GM23338 (cell line): Measurements from ENCODE around the gene MYL4. TPM values are rescaled to one million over a fixed set of nuclear protein-coding genes. Genes with fewer than 3 reads are reported as not detected.

Experiments used
- ATAC-seq: fragments of 200-7000 bp; cut with Tn5 transposase; 3 replicates; pipeline ENCODE4 v1.9.1; 2020
- DNase-seq: peaks from one replicate; pipeline ENCODE4 v3.0.0-alpha.2; 2015; ENCODE audit warnings: low spot score
- H2AFZ ChIP-seq: fragments of 200-600 bp; sonication (generic); 2 replicates; pipeline ENCODE4 v1.8.0; 2016; ENCODE audit warnings: antibody characterized with exemption, mild to moderate bottlenecking, moderate library complexity
- H3F3A ChIP-seq: fragments of 200-600 bp; sonication (generic); replicated peaks from 2 replicates; pipeline ENCODE4 v1.8.0; 2017; ENCODE audit warnings: antibody characterized with exemption, mixed run types, low read depth
- H3K27ac ChIP-seq: fragments of 200-600 bp; sonication (generic); 2 replicates; pipeline ENCODE4 v1.6.1; 2016; ENCODE audit warnings: low read depth
- H3K27me3 ChIP-seq: fragments of 200-600 bp; sonication (generic); 2 replicates; pipeline ENCODE4 v1.8.0; 2016; ENCODE audit warnings: mild to moderate bottlenecking, mixed run types, moderate library complexity; ENCODE audit not compliant: insufficient read depth
- H3K36me3 ChIP-seq: fragments of 200-600 bp; sonication (generic); 2 replicates; pipeline ENCODE4 v1.8.0; 2016; ENCODE audit warnings: mild to moderate bottlenecking; ENCODE audit not compliant: insufficient read depth
- H3K4me1 ChIP-seq: fragments of 200-600 bp; sonication (generic); 2 replicates; pipeline ENCODE4 v1.8.0; 2016; ENCODE audit warnings: mild to moderate bottlenecking, moderate library complexity; ENCODE audit not compliant: insufficient read depth
- H3K4me2 ChIP-seq: fragments of 200-600 bp; sonication (generic); 2 replicates; pipeline ENCODE4 v1.7.1; 2017; ENCODE audit warnings: mixed run types
- H3K4me3 ChIP-seq: fragments of 200-600 bp; sonication (generic); 2 replicates; pipeline ENCODE4 v1.6.1; 2016; ENCODE audit warnings: mixed run types
- H3K79me2 ChIP-seq: fragments of 200-600 bp; sonication (generic); replicated peaks from 2 replicates; pipeline ENCODE4 v1.8.0; 2017; ENCODE audit warnings: mild to moderate bottlenecking; ENCODE audit not compliant: insufficient read depth
- H3K9me2 ChIP-seq: fragments of 200-600 bp; sonication (generic); 2 replicates; pipeline ENCODE4 v1.8.0; 2017; ENCODE audit not compliant: insufficient read depth
- H4K20me1 ChIP-seq: fragments of 200-600 bp; sonication (generic); replicated peaks from 2 replicates; pipeline ENCODE4 v1.8.0; 2017; ENCODE audit warnings: mild to moderate bottlenecking; ENCODE audit not compliant: insufficient read depth
- H3K27ac Mint-ChIP-seq: 2 replicates; pipeline ENCODE4 v1.8.0; 2020; ENCODE audit warnings: inconsistent platforms, mild to moderate bottlenecking, moderate library complexity, mixed read lengths
- H3K27me3 Mint-ChIP-seq: 3 replicates; pipeline ENCODE4 v1.8.0; 2022; ENCODE audit warnings: low read depth, mild to moderate bottlenecking, moderate library complexity, mixed read lengths, inconsistent platforms; ENCODE audit not compliant: insufficient read depth, poor library complexity
- H3K36me3 Mint-ChIP-seq: 3 replicates; pipeline ENCODE4 v1.8.0; 2021; ENCODE audit warnings: low read depth, mild to moderate bottlenecking, inconsistent platforms, moderate library complexity, mixed read lengths
- H3K4me1 Mint-ChIP-seq: 3 replicates; pipeline ENCODE4 v1.8.0; 2020; ENCODE audit warnings: mild to moderate bottlenecking, inconsistent platforms, mixed read lengths
- H3K4me3 Mint-ChIP-seq: 3 replicates; pipeline ENCODE4 v1.8.0; 2021; ENCODE audit warnings: moderate library complexity, mild to moderate bottlenecking, inconsistent platforms, mixed read lengths
- H3K9me3 Mint-ChIP-seq: 3 replicates; pipeline ENCODE4 v1.8.0; 2020; ENCODE audit warnings: moderate library complexity, mild to moderate bottlenecking, inconsistent platforms, mixed read lengths
- CTCF ChIP-seq, 2 experiments: fragments of 200-600 bp in 1 of 2; sonication (generic) in 1 of 2; conservative IDR thresholded peaks; 2 replicates each; pipeline versions ENCODE4 v1.5.1 to v1.6.1; 2016 to 2017; ENCODE audit warnings: antibody characterized with exemption in 2 of 2, low read depth in 2 of 2, mild to moderate bottlenecking in 2 of 2, moderate library complexity in 1 of 2
- ETS1 ChIP-seq: IDR thresholded peaks from 2 replicates; pipeline ENCODE4 v1.6.1; 2016; ENCODE audit warnings: antibody characterized with exemption
- NANOG ChIP-seq: IDR thresholded peaks from 2 replicates; pipeline ENCODE4 v1.6.1; 2016; ENCODE audit warnings: antibody characterized with exemption, borderline replicate concordance
- POLR2AphosphoS5 ChIP-seq: IDR thresholded peaks from 2 replicates; pipeline ENCODE4 v1.6.1; 2016; ENCODE audit warnings: antibody characterized with exemption, low read depth
- REST ChIP-seq: IDR thresholded peaks from one replicate; pipeline ENCODE4 v1.6.1; 2018; ENCODE audit warnings: antibody characterized with exemption; ENCODE audit not compliant: unreplicated experiment
- ZNF114 ChIP-seq: fragments of 250-450 bp; sonication (Bioruptor Pico); IDR thresholded peaks from 2 replicates; pipeline ENCODE4 v1.5.0; 2020; ENCODE audit warnings: mild to moderate bottlenecking, moderate library complexity
- ZNF331 ChIP-seq: fragments of 250-450 bp; sonication (Bioruptor Pico); IDR thresholded peaks from 2 replicates; pipeline ENCODE4 v1.5.0; 2020; ENCODE audit warnings: low read depth, mild to moderate bottlenecking, moderate library complexity
- polyA plus RNA-seq: library from polyadenylated mRNA; unstranded; fragments of >200 nt; fragmentation: Nextera tagmentation; extraction: Ambion mirVana; gene quantifications from 2 replicates; pipeline ENCODE4 v1.2.1, GENCODE V29; 2016
- total RNA-seq: library from RNA; depleted of rRNA; stranded (reverse); fragments of >200 nt; shearing (Covaris generic); gene quantifications from 2 replicates; pipeline ENCODE4 v1.2.3, GENCODE V29; 2014
- TF ChIP-seq, protein P1 (sequence below): fragments of 250-450 bp; sonication (Bioruptor Pico); IDR thresholded peaks from 2 replicates; pipeline ENCODE4 v1.5.0; 2020; ENCODE audit warnings: mild to moderate bottlenecking, moderate library complexity

Gene MYL4
- total and polyA plus RNA-seq, 2 experiments from 2014 or later: 0.44 TPM; not detected in 1

GRCh38 chr17:47221154-47221553, 12.0 kb downstream of the MYL4 start:
- H3F3A ChIP-seq: no peaks in the 10 kb centered on the region
- no peak overlapping the region for H2AFZ ChIP-seq
- peaks cover 13% of the 10 kb centered on the region for H3K4me1 ChIP-seq
- H3K4me2 ChIP-seq: no peak overlapping the region
- no peak for DNase-seq
- H3K27ac Mint-ChIP-seq: no peak overlapping the region
- no peaks in the 10 kb centered on the region for H3K36me3 ChIP-seq
- no peaks in the 10 kb centered on the region for H3K79me2 ChIP-seq
- H3K4me1 Mint-ChIP-seq: peaks cover 16% of the 10 kb centered on the region
- peaks cover 10% of the 10 kb centered on the region for H3K27me3 Mint-ChIP-seq
- ATAC-seq: no peak
- no peak overlapping the region for H3K4me3 ChIP-seq
- H3K27ac ChIP-seq: no peak overlapping the region
- H3K27me3 ChIP-seq: no peaks in the 10 kb centered on the region
- H3K36me3 Mint-ChIP-seq: peaks cover 7% of the 10 kb centered on the region; the same call in 2 of the 3 replicates
- H3K9me2 ChIP-seq: no peaks in the 10 kb centered on the region
- no peaks in the 10 kb centered on the region for H4K20me1 ChIP-seq
- H3K9me3 Mint-ChIP-seq: peaks cover 16% of the 10 kb centered on the region
- H3K4me3 Mint-ChIP-seq: no peak overlapping the region
- no peak for TF ChIP-seq CTCF (conservative IDR thresholded peaks at IDR 0.05; ENCODE audit: low read depth in 2 of 2)
- TF ChIP-seq ZNF114 (CRISPR knock-in tag): no peak
- TF ChIP-seq NANOG: no peak

DNA sequence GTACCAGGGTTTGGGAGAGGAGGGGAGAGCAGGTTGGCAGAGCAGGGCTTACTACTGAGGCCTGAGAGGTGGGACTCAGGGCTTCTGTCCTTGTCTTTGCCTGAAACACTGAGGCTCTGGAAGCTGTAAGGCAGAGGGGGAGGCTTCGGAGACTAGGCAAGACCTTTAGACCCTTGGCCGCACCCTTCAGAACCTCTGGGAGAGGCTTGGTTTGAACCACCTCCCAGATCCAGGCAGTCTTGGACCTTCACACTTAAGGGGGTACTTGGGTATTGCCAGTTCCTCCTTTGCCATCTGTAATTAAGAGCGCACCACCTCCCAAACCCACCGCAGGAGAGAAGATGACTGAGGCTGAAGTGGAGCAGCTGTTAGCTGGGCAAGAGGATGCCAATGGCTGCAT, 12.9 kb downstream of the MYL4 start:
- Histone ChIP-seq H4K20me1 (no peaks in the 10 kb centered on the region), H2AFZ (no peak overlapping the region), H3F3A (no peaks in the 10 kb centered on the region), H3K4me2 (no peak overlapping the region), H3K4me1 (peaks cover 13% of the 10 kb centered on the region), H3K27me3 (no peaks in the 10 kb centered on the region), H3K9me2 (no peaks in the 10 kb centered on the region), H3K4me3 (no peak overlapping the region), H3K79me2 (no peaks in the 10 kb centered on the region), H3K27ac (no peak overlapping the region), H3K36me3 (no peaks in the 10 kb centered on the region)
- H3K4me1 Mint-ChIP-seq: peaks cover 16% of the 10 kb centered on the region
- no peak overlapping the region for H3K27ac Mint-ChIP-seq
- ATAC-seq (no peak), DNase-seq (no peak)
- H3K9me3 Mint-ChIP-seq: peaks cover 16% of the 10 kb centered on the region
- H3K36me3 Mint-ChIP-seq: peaks cover 7% of the 10 kb centered on the region; the same call in 2 of the 3 replicates
- peaks cover 10% of the 10 kb centered on the region for H3K27me3 Mint-ChIP-seq
- H3K4me3 Mint-ChIP-seq: no peak overlapping the region
- TF ChIP-seq, protein P1, sequence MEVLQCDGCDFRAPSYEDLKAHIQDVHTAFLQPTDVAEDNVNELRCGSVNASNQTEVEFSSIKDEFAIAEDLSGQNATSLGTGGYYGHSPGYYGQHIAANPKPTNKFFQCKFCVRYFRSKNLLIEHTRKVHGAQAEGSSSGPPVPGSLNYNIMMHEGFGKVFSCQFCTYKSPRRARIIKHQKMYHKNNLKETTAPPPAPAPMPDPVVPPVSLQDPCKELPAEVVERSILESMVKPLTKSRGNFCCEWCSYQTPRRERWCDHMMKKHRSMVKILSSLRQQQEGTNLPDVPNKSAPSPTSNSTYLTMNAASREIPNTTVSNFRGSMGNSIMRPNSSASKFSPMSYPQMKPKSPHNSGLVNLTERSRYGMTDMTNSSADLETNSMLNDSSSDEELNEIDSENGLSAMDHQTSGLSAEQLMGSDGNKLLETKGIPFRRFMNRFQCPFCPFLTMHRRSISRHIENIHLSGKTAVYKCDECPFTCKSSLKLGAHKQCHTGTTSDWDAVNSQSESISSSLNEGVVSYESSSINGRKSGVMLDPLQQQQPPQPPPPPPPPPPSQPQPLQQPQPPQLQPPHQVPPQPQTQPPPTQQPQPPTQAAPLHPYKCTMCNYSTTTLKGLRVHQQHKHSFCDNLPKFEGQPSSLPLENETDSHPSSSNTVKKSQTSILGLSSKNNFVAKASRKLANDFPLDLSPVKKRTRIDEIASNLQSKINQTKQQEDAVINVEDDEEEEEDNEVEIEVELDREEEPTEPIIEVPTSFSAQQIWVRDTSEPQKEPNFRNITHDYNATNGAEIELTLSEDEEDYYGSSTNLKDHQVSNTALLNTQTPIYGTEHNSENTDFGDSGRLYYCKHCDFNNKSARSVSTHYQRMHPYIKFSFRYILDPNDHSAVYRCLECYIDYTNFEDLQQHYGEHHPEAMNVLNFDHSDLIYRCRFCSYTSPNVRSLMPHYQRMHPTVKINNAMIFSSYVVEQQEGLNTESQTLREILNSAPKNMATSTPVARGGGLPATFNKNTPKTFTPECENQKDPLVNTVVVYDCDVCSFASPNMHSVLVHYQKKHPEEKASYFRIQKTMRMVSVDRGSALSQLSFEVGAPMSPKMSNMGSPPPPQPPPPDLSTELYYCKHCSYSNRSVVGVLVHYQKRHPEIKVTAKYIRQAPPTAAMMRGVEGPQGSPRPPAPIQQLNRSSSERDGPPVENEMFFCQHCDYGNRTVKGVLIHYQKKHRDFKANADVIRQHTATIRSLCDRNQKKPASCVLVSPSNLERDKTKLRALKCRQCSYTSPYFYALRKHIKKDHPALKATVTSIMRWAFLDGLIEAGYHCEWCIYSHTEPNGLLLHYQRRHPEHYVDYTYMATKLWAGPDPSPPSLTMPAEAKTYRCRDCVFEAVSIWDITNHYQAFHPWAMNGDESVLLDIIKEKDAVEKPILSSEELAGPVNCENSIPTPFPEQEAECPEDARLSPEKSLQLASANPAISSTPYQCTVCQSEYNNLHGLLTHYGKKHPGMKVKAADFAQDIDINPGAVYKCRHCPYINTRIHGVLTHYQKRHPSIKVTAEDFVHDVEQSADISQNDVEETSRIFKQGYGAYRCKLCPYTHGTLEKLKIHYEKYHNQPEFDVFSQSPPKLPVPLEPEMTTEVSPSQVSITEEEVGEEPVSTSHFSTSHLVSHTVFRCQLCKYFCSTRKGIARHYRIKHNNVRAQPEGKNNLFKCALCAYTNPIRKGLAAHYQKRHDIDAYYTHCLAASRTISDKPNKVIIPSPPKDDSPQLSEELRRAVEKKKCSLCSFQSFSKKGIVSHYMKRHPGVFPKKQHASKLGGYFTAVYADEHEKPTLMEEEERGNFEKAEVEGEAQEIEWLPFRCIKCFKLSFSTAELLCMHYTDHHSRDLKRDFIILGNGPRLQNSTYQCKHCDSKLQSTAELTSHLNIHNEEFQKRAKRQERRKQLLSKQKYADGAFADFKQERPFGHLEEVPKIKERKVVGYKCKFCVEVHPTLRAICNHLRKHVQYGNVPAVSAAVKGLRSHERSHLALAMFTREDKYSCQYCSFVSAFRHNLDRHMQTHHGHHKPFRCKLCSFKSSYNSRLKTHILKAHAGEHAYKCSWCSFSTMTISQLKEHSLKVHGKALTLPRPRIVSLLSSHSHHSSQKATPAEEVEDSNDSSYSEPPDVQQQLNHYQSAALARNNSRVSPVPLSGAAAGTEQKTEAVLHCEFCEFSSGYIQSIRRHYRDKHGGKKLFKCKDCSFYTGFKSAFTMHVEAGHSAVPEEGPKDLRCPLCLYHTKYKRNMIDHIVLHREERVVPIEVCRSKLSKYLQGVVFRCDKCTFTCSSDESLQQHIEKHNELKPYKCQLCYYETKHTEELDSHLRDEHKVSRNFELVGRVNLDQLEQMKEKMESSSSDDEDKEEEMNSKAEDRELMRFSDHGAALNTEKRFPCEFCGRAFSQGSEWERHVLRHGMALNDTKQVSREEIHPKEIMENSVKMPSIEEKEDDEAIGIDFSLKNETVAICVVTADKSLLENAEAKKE (CRISPR knock-in tag): no peak
- TF ChIP-seq REST (no peak), ZNF114 (CRISPR knock-in tag) (no peak), NANOG (no peak), POLR2AphosphoS5 (no peak), ETS1 (no peak), ZNF331 (CRISPR knock-in tag) (no peak)
